Measurements from ENCODE around the gene MAP3K5. TPM values are rescaled to one million over a fixed set of nuclear protein-coding genes. Genes with fewer than 3 reads are reported as not detected.

Gene MAP3K5
- total and polyA plus RNA-seq, 9 of the 15 experiments (the other 6 are each of a cell fraction or from before 2014, with no cell fraction given), result 2.2 to 13.0 (median 9.9) TPM

DNA sequence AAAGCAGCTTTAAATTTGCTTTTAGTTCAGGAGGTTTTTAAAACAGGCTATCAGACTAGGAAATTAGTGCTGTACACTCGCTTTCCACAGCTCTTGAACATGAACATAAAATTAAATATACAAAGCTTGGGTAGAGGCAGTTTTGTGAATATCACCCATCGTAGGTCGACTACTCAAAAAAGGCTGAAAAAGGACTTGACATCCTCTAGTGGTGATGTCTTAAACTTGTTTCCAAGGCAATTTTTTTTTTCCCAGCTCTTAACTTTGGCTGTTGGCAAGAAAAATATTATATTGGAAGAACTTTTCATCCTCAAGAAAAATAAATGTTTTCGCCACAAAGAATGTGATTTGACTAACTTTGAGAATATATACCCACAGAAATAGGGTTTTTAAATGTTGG lies 244.9 kb downstream of the MAP3K5 start:
- POLR2A ChIA-PET, result interaction anchor here (0.6 to 1.1 kb wide), 4 partner anchors 12 to 260 kb away, joined by 3 to 6 read pairs (median 3); no protein-coding TSS in a partner anchor
- in situ Hi-C loops (cut with MboI) (loop anchor here (25.0 kb wide), 1 partner anchor 210 kb away; no protein-coding TSS in a partner anchor), intact Hi-C loops (cut with micrococcal nuclease) (loop anchor here (1.0 to 5.0 kb wide), 2 partner anchors 120 to 168 kb away; no protein-coding TSS in a partner anchor)
- peaks cover 13 to 17% of the 10 kb centered on the region in 2 experiments for H3K4me1 ChIP-seq (replicated peaks in 1 of 2; ENCODE audit: control insufficient read depth in 2 of 2, insufficient read depth in 2 of 2, low read length in 2 of 2)
- ATAC-seq (no peak), DNase-seq (ENCODE audit: extremely low read depth in 1 of 4, low spot score in 3 of 4) (peak in 1 of 4 experiments; percentile 60), FAIRE-seq (no peak)
- 0 out of 2 replicates have a peak, but pooled peaks cover 5% of the 10 kb centered on the region for H4K20me1 ChIP-seq (replicated peaks; ENCODE audit: control insufficient read depth, insufficient read depth, low read length)
- no peak overlapping the region for H3K4me3 ChIP-seq
- H3K9me3 ChIP-seq (replicated peaks; ENCODE audit: control insufficient read depth, insufficient read depth, low read depth, low read length), result no peaks in the 10 kb centered on the region
- 6% methylated on average over 4 of the region's 4 CpGs for WGBS (ENCODE audit: insufficient coverage, low coverage, missing lambda C conversion rate)
- no peak overlapping the region for H2AFZ ChIP-seq (ENCODE audit: low read depth, low read length)
- no TSS peak for BruUV-seq (replicated peaks)
- H3K79me2 ChIP-seq (ENCODE audit: control insufficient read depth, insufficient read depth, low read length), result no peaks in the 10 kb centered on the region
- CTCF ChIA-PET (ENCODE audit: low intra/inter-chr PET ratio), result interaction anchor here (0.6 to 1.1 kb wide), 4 partner anchors 11 to 1096 kb away, joined by 3 to 8 read pairs (median 4); no protein-coding TSS in a partner anchor
- no peak overlapping the region for H3K9ac ChIP-seq (ENCODE audit: insufficient read depth in 1 of 2, low read depth in 2 of 2, low read length in 2 of 2)
- H3K4me2 ChIP-seq (ENCODE audit: insufficient read depth, low read length), result no peak overlapping the region
- H3K36me3 ChIP-seq (ENCODE audit: control insufficient read depth, insufficient read depth, low read length), result no peaks in the 10 kb centered on the region
- peaks cover 4% of the 10 kb centered on the region for H3K9me1 ChIP-seq (ENCODE audit: control insufficient read depth, insufficient read depth, low read length)
- H3K27me3 ChIP-seq (ENCODE audit: control insufficient read depth in 2 of 2, insufficient read depth in 2 of 2, low read length in 2 of 2), result peaks cover 8 to 12% of the 10 kb centered on the region in 2 experiments; a peak in 3 of 5 replicates
- no peak overlapping the region for H3K27ac ChIP-seq (ENCODE audit: extremely low read depth, low read depth, low read length)
- TF ChIP-seq HNRNPLL (IDR thresholded peaks at IDR 0.05; ENCODE audit: low read depth, low read length, poor library complexity, severe bottlenecking) (peak; percentile 94), ZNF384 (IDR thresholded peaks at IDR 0.05; ENCODE audit: low read depth, low read length) (peak; percentile 88), PTRF (tag; IDR thresholded peaks at IDR 0.05) (no peak), SRSF7 (optimal IDR thresholded peaks at IDR 0.05; ENCODE audit: low read depth, low read length) (no peak), NR2F6 (CRISPR knock-in tag; IDR thresholded peaks at IDR 0.05) (no peak), E2F3 (CRISPR knock-in tag; IDR thresholded peaks at IDR 0.05) (no peak), TEAD1 (CRISPR knock-in tag; IDR thresholded peaks at IDR 0.05) (no peak), ETV1 (tag; conservative IDR thresholded peaks at IDR 0.05; ENCODE audit: low read depth) (no peak), ZKSCAN1 (IDR thresholded peaks at IDR 0.05; ENCODE audit: low read depth, low read length) (no peak), RBM25 (IDR thresholded peaks at IDR 0.05; ENCODE audit: low read depth, low read length, severe bottlenecking) (no peak)
- TF ChIP-seq, protein P1, sequence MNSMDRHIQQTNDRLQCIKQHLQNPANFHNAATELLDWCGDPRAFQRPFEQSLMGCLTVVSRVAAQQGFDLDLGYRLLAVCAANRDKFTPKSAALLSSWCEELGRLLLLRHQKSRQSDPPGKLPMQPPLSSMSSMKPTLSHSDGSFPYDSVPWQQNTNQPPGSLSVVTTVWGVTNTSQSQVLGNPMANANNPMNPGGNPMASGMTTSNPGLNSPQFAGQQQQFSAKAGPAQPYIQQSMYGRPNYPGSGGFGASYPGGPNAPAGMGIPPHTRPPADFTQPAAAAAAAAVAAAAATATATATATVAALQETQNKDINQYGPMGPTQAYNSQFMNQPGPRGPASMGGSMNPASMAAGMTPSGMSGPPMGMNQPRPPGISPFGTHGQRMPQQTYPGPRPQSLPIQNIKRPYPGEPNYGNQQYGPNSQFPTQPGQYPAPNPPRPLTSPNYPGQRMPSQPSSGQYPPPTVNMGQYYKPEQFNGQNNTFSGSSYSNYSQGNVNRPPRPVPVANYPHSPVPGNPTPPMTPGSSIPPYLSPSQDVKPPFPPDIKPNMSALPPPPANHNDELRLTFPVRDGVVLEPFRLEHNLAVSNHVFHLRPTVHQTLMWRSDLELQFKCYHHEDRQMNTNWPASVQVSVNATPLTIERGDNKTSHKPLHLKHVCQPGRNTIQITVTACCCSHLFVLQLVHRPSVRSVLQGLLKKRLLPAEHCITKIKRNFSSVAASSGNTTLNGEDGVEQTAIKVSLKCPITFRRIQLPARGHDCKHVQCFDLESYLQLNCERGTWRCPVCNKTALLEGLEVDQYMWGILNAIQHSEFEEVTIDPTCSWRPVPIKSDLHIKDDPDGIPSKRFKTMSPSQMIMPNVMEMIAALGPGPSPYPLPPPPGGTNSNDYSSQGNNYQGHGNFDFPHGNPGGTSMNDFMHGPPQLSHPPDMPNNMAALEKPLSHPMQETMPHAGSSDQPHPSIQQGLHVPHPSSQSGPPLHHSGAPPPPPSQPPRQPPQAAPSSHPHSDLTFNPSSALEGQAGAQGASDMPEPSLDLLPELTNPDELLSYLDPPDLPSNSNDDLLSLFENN (IDR thresholded peaks at IDR 0.05; ENCODE audit: low read depth in 2 of 2, low read length in 2 of 2), result no peak
- TF ChIP-seq, protein P2, sequence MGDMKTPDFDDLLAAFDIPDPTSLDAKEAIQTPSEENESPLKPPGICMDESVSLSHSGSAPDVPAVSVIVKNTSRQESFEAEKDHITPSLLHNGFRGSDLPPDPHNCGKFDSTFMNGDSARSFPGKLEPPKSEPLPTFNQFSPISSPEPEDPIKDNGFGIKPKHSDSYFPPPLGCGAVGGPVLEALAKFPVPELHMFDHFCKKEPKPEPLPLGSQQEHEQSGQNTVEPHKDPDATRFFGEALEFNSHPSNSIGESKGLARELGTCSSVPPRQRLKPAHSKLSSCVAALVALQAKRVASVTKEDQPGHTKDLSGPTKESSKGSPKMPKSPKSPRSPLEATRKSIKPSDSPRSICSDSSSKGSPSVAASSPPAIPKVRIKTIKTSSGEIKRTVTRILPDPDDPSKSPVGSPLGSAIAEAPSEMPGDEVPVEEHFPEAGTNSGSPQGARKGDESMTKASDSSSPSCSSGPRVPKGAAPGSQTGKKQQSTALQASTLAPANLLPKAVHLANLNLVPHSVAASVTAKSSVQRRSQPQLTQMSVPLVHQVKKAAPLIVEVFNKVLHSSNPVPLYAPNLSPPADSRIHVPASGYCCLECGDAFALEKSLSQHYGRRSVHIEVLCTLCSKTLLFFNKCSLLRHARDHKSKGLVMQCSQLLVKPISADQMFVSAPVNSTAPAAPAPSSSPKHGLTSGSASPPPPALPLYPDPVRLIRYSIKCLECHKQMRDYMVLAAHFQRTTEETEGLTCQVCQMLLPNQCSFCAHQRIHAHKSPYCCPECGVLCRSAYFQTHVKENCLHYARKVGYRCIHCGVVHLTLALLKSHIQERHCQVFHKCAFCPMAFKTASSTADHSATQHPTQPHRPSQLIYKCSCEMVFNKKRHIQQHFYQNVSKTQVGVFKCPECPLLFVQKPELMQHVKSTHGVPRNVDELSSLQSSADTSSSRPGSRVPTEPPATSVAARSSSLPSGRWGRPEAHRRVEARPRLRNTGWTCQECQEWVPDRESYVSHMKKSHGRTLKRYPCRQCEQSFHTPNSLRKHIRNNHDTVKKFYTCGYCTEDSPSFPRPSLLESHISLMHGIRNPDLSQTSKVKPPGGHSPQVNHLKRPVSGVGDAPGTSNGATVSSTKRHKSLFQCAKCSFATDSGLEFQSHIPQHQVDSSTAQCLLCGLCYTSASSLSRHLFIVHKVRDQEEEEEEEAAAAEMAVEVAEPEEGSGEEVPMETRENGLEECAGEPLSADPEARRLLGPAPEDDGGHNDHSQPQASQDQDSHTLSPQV (IDR thresholded peaks at IDR 0.05), result no peak
- TF ChIP-seq, protein P3, sequence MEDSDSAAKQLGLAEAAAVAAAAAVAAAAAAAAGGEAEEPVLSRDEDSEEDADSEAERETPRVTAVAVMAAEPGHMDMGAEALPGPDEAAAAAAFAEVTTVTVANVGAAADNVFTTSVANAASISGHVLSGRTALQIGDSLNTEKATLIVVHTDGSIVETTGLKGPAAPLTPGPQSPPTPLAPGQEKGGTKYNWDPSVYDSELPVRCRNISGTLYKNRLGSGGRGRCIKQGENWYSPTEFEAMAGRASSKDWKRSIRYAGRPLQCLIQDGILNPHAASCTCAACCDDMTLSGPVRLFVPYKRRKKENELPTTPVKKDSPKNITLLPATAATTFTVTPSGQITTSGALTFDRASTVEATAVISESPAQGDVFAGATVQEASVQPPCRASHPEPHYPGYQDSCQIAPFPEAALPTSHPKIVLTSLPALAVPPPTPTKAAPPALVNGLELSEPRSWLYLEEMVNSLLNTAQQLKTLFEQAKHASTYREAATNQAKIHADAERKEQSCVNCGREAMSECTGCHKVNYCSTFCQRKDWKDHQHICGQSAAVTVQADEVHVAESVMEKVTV (CRISPR knock-in tag; IDR thresholded peaks at IDR 0.05), result peak; percentile 91
